GM21529 (cell line): Measurements from ENCODE around the gene OR4E2.
"Not testable (repeated sequence)": the region's sequence is repeated elsewhere in the genome, so short reads cannot be mapped to it uniquely, and the experiment has no call there.

Source experiments
- ATAC-seq: cut with Tn5 transposase; IDR thresholded peaks from one replicate; pipeline ENCODE4 v1.9.1; 2021; ENCODE audit not compliant: unreplicated experiment

OR4E2 gene

GRCh38 chr14:21653331-21653885 lies at the start of gene OR4E2:
Gene OR4E2 (plus strand): TSS chr14:21653835. CDS start chr14:21665083, 11,248 bp downstream.
- ATAC-seq = no peak

- ATAC-seq = no peak
Observed at GRCh38 chr14:21612324-21612723, 41.3 kb upstream of the OR4E2 start.

- ATAC-seq = no peak
Observed at GRCh38 chr14:21614240-21614639, 39.4 kb upstream of the OR4E2 start.

- ATAC-seq = no peak
Observed at GRCh38 chr14:21617614-21618013, 36.0 kb upstream of the OR4E2 start.

GRCh38 chr14:21626491-21627230 lies 27.0 kb upstream of the OR4E2 start:
- no peak for ATAC-seq

DNA sequence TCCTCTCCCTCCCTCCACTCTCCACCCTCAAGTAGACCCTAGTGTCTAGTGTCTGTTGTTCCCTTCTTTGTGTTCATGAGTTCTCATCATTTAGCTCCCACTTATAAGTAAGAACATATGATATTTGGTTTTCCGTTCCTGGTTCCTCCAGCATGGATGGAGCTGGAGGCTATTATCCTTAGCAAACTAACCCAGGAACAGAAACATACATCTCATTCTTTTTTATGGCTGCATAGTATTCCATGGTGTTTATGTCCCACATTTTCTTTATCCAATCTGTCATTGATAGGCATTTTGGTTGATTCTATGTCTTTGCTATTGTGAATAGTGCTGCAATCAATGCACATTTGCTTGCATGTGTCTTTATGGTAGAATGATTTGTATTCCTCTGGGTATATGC lies 23.1 kb upstream of the OR4E2 start:
- ATAC-seq = not testable (repeated sequence)

DNA sequence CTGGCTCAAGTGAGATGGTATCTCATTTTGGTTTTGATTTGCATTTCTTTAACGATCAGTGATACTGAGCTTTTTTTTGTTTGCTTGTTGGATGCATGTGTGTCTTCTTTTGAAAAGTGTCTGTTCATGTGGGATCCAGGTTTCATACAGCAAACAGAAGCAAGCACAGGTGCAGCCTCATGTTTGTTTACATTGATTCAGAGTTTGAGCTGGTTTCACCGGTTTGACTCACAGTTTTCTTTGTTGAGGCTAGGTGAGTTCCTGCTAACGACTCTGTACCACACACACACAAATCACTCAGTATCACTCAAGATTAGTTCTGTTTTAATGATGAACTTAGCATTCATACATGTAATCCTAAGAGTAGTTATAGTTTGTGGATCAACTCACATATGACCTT lies 22.6 kb upstream of the OR4E2 start:
- no peak for ATAC-seq

- no peak for ATAC-seq
Observed at GRCh38 chr14:21634840-21635239, 18.8 kb upstream of the OR4E2 start, which contains the start of gene OR10G2. Gene OR10G2 (minus strand): TSS chr14:21634940. CDS start chr14:21634842, 98 bp downstream.

GRCh38 chr14:21642683-21643082 lies 11.0 kb upstream of the OR4E2 start:
- ATAC-seq = no peak

DNA sequence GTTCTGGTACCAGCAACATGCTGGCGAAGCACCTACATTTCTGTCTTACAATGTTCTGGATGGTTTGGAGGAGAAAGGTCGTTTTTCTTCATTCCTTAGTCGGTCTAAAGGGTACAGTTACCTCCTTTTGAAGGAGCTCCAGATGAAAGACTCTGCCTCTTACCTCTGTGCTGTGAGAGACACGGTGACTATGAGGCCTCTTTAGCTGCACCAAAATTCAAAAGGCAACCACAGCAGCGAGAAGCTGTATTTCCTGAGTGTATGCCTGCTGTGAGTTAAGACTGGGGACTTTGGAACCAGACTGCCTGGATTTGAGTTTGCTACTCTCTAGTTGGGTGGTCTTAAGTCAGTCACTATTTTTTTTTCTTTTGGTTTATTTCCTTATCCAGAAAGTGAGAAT lies 10.2 kb upstream of the OR4E2 start:
- ATAC-seq = no peak

DNA sequence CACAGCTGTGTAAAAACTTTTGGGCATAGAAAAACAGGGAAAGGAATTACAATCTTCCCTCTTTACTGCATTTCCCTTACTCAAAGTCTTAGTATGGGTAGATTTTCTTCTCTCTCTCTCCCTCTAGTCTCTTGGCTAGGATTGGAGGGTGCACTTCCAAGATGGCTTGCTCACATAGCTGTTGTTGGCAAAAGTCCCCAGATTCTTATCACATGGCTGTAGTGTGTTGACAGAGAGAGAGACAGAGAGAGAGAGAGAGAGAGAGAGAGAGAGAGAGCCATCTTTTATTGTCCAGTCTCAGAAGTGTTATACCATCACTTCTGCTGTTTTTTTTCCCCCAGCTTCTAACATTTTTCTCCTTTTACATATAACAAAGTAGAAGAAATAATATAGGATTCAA lies 6.3 kb upstream of the OR4E2 start:
- no peak for ATAC-seq

GRCh38 chr14:21652209-21652808 lies 1.3 kb upstream of the OR4E2 start:
- no peak for ATAC-seq

GRCh38 chr14:21654215-21654614 lies 580 bp downstream of the OR4E2 start:
- no peak for ATAC-seq

- no peak for ATAC-seq
Observed at GRCh38 chr14:21656980-21657379, 3.3 kb downstream of the OR4E2 start.

DNA sequence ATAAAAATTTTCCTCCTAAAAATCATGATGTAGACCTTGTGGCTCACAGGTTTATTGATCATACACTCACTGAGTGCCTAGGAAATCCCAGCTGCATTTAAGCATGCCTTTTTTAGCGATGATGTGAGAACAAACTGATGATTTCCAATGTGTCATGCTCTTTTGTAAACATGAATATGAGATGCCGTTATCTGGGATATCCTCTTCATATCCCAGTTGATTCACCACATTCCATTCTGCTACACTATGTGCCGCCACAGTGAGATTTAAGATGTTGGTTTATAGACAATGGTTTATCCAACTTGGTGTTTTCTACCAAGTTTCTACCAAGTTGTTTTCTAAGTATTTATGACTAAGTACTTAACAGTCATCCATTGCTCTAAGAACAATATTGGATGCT lies 14.7 kb downstream of the OR4E2 start:
- ATAC-seq = no peak

- ATAC-seq = no peak
Observed at GRCh38 chr14:21669284-21669683, 15.6 kb downstream of the OR4E2 start.

DNA sequence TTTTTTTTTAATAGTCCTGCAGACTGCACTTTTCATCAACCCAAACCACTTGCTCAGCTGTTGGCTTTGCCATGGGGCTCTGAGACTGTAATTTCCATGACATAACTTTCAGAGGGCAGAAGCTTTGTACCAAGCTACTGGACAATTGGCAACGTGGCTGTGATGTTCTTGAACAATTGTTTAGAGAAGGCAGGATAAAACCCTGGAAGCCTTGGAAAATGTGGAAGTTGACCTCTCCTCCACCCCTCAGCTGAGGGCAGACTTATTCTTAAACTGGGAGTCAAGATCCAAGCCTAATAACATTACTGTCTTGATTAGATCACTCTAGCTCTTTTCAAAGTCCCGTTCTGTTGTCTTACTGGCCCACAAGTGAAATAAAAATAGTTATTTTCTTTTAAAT lies 17.7 kb downstream of the OR4E2 start:
- ATAC-seq = no peak

DNA sequence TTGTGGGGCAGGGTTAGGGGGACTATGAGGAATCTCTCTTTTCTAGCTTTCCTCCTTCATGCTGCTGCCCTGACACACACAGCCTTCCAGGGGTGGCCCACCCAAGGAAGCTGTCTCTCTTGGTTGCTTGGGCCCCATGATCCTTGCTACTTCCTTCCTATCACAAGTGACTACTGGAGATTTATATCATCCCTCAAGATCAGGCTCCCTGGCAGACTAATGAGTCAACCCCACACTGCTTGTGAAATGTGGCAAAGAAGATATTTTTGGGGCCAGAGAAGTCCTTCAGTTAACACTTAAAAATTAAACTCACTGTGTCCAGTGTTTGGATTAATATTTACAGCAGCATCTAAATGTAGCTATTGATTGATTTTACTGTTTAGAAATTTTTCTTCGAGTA lies 18.5 kb downstream of the OR4E2 start:
- no peak for ATAC-seq

DNA sequence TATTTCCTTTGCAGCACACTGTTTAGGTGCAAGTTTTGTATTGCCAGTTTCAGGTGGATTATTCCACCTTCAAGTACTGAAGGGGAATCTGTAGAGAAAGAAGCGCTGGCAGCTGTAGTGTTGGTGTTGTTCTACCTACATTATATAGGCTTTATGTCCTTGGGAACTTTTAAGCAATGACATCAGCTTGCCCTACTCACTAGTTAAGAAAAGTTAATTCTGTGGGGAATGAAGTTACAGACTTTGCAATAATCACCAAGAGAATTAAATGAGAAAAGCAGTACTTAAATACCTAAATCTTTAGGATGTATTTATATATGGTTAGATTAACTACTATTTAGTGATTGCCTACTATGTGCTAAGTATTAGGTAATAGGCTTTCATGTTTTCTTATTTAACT lies 20.1 kb downstream of the OR4E2 start, which contains the start of gene OR4E1:
OR4E1 (minus strand) TSS at position 101 of the 400 bp plus-strand sequence. CDS start 2,883 bp downstream, outside the sequence.
- no peak for ATAC-seq

GRCh38 chr14:21675566-21675965 lies 21.9 kb downstream of the OR4E2 start:
- ATAC-seq = no peak

- no peak for ATAC-seq
Observed at GRCh38 chr14:21680072-21680471, 26.4 kb downstream of the OR4E2 start.

GRCh38 chr14:21686468-21686867 lies 32.8 kb downstream of the OR4E2 start:
- ATAC-seq = no peak
